Superior temporal gyrus (tissue), 1 donor: ENCODE data around the gene GTF2H2.
"Not testable (repeated sequence)": the region's sequence is repeated elsewhere in the genome, so short reads cannot be mapped to it uniquely, and the experiment has no call there.

ENCODE experiments used
- DNase-seq: peaks from one replicate; pipeline ENCODE4 v3.0.0-alpha.2; 2016; ENCODE audit errors: extremely low spot score

Gene GTF2H2

GRCh38 chr5:71067262-71067928, at the start of gene GTF2H2:
GTF2H2 (minus strand) TSS chr5:71067676; CDS start chr5:71062763, 4,913 bp downstream.
- DNase-seq = not testable (repeated sequence)

- DNase-seq = not testable (repeated sequence)
These were observed 42.3 kb upstream of the GTF2H2 start for GRCh38 chr5:71109730-71110275.

- DNase-seq = not testable (repeated sequence)
These were observed 32.5 kb upstream of the GTF2H2 start for GRCh38 chr5:71099996-71100395.

GRCh38 chr5:71097930-71098203, 30.4 kb upstream of the GTF2H2 start:
- DNase-seq = not testable (repeated sequence)

- DNase-seq = not testable (repeated sequence)
These were observed 29.9 kb upstream of the GTF2H2 start for GRCh38 chr5:71097173-71097929.

GRCh38 chr5:71089773-71090172, 22.3 kb upstream of the GTF2H2 start:
- not testable (repeated sequence) for DNase-seq

- not testable (repeated sequence) for DNase-seq
These were observed 21.3 kb upstream of the GTF2H2 start for GRCh38 chr5:71088754-71089153.

- not testable (repeated sequence) for DNase-seq
These were observed 18.7 kb upstream of the GTF2H2 start for GRCh38 chr5:71086145-71086544.

- DNase-seq = not testable (repeated sequence)
These were observed 17.0 kb upstream of the GTF2H2 start for GRCh38 chr5:71084280-71085063.

- DNase-seq = not testable (repeated sequence)
These were observed 15.4 kb upstream of the GTF2H2 start for GRCh38 chr5:71082898-71083297.

GRCh38 chr5:71082340-71082739, 14.9 kb upstream of the GTF2H2 start:
- not testable (repeated sequence) for DNase-seq

GRCh38 chr5:71061322-71061721, 6.2 kb downstream of the GTF2H2 start:
- DNase-seq = not testable (repeated sequence)

GRCh38 chr5:71059426-71059825, 8.1 kb downstream of the GTF2H2 start:
- not testable (repeated sequence) for DNase-seq

GRCh38 chr5:71044808-71045207, 22.7 kb downstream of the GTF2H2 start:
- DNase-seq = not testable (repeated sequence)

GRCh38 chr5:71044128-71044527, 23.3 kb downstream of the GTF2H2 start:
- DNase-seq = not testable (repeated sequence)

GRCh38 chr5:71031046-71031776, 36.3 kb downstream of the GTF2H2 start:
- DNase-seq = not testable (repeated sequence)

GRCh38 chr5:71025289-71025953, 42.1 kb downstream of the GTF2H2 start, which contains the start of gene NAIP:
NAIP (minus strand) TSS chr5:71025339; CDS start chr5:71012915, 12,424 bp downstream.
- not testable (repeated sequence) for DNase-seq

- DNase-seq = not testable (repeated sequence)
These were observed 46.8 kb downstream of the GTF2H2 start for GRCh38 chr5:71020643-71021042.

- DNase-seq = not testable (repeated sequence)
These were observed 49.0 kb downstream of the GTF2H2 start for GRCh38 chr5:71018376-71019005.

- no peak for DNase-seq
These were observed 53.3 kb downstream of the GTF2H2 start for GRCh38 chr5:71014176-71014575.
